HT1080 (cell line): ENCODE data around the gene S100A14. TPM values are rescaled to one million over a fixed set of nuclear protein-coding genes. Genes with fewer than 3 reads are reported as not detected.
"Not testable (repeated sequence)": the region's sequence is repeated elsewhere in the genome, so short reads cannot be mapped to it uniquely, and the experiment has no call there.

Experiments
- DNase-seq: peaks from one replicate; pipeline ENCODE4 v3.0.0-alpha.2; 2015; ENCODE audit warnings: low read depth
- total RNA-seq: library from RNA; depleted of rRNA; stranded (reverse); fragments of >200 nt; shearing (Covaris generic); gene quantifications from 2 replicates; pipeline ENCODE4 v1.2.3, GENCODE V29; 2014

The S100A14 gene
- total RNA-seq, 1 experiment from 2014 or later = 0.88 TPM

GRCh38 chr1:153592748-153593147 lies 23.4 kb downstream of the S100A14 start:
- no peak for DNase-seq

DNA sequence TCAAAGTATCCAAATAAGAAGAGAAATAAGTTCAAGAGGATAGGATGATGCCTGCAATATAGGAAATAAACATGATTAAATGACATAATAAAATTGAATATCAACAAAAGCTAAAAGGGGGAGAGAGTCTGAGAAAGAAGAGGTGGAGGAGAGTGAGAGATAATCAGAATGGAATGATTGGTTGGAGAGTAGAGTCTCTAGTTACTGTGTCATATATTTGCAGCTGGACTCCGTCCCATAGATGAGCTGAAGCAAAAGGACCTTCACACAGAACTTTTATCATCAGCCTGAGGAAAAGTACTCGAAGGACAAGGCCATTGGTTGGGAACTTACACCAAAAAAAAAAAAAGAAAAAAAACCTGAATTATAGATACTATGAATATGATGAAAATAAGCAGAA lies 27.6 kb downstream of the S100A14 start:
- no peak for DNase-seq

GRCh38 chr1:153588033-153588432 lies 28.1 kb downstream of the S100A14 start:
- not testable (repeated sequence) for DNase-seq

- DNase-seq = no peak
These were observed 28.8 kb downstream of the S100A14 start for GRCh38 chr1:153587314-153587713.

DNA sequence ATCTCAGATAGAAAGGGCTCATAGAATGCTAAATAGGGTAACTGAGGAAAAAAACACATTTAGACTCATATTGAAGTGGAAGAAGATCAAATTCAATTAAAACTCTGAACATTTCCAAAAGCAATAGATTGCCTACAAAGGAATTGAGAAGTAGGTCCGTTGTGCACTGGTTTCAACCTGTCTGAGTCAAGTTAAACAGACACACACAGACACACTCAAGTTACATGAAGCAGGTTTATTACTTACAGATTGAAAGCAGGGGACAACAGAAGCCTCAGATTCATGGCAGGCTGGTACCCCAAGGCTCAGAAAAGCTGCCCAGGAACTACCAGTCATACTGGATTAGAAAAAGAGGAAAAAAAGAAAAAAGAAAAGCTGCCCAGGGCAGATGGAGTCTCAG lies 29.8 kb downstream of the S100A14 start:
- DNase-seq = no peak

DNA sequence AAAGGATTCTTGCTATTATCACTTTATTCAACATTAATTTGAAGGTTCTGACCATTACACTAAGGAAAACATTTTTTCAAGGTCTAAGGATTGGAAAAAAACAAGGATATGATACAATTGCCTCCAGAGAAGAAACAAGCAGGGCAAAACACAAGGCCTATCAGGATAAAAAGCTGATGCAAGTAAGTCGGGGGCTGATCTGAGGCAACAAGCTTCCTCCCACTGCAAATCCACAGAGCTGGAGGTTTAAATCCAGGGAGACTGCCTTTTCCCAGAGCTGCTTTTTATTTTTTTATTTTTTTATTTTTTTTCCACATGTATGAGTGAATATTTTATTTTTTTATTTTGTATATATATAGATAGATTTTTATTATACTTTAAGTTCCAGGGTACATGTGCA lies 31.1 kb downstream of the S100A14 start:
- DNase-seq = no peak

DNA sequence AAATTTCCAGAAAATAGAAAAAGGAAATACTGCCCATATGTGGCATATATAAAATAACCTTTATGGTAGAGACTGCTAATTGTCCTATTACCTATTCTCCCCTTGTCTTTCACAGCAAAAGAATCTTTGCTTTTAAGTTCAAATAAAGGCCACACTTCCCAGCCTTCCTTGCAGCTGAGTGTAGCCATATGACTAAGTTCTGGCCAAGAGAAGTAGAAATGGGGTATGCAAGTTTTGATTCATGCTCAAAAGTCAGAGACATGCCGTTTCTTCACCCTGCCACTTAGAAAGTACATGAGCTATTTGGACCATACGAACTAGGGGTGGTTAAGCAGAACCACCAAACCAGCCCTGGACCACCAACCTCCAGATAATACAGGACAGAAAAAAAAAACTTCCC lies 32.1 kb downstream of the S100A14 start:
- no peak for DNase-seq

GRCh38 chr1:153583514-153583913 lies 32.6 kb downstream of the S100A14 start:
- not testable (repeated sequence) for DNase-seq

DNA sequence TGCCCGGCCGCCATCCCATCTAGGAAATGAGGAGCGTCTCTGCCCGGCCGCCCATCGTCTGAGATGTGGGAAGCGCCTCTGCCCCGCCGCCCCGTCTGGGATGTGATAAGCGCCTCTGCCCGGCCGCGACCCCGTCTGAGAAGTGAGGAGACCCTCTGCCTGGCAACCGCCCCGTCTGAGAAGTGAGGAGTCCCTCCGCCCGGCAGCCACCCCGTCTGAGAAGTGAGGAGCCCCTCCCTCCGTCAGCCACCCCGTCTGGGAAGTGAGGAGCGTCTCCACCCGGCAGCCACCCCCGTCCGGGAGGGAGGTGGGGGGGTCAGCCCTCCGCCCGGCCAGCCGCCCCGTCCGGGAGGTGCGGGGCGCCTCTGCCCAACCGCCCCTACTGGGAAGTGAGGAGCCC lies 33.3 kb downstream of the S100A14 start:
- DNase-seq = not testable (repeated sequence)

DNA sequence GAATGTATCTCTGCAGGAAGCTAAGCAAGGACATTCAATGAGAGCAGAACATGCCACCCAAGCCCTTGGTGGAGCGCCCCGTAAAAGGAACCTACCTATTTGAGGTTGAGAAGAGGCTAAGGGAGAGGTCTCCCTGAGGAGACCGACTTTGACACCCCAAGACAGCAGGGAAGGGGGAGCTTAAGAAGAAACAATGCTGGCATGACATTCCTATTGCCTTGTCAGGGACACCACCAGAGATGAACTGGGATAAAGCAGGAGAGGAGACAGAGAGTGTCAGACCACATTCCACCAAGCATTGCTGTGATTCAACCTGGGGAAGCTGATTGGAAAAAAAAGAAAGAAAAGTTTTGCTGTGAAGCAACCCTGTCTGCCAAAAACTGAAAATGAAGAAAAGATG lies 37.2 kb downstream of the S100A14 start:
- DNase-seq = no peak

GRCh38 chr1:153578490-153578889 lies 37.6 kb downstream of the S100A14 start:
- no peak for DNase-seq

- no peak for DNase-seq
These were observed 38.5 kb downstream of the S100A14 start for GRCh38 chr1:153577624-153578051.

GRCh38 chr1:153577138-153577537 lies 39.0 kb downstream of the S100A14 start:
- no peak for DNase-seq

GRCh38 chr1:153575497-153575896 lies 40.6 kb downstream of the S100A14 start:
- DNase-seq = not testable (repeated sequence)

DNA sequence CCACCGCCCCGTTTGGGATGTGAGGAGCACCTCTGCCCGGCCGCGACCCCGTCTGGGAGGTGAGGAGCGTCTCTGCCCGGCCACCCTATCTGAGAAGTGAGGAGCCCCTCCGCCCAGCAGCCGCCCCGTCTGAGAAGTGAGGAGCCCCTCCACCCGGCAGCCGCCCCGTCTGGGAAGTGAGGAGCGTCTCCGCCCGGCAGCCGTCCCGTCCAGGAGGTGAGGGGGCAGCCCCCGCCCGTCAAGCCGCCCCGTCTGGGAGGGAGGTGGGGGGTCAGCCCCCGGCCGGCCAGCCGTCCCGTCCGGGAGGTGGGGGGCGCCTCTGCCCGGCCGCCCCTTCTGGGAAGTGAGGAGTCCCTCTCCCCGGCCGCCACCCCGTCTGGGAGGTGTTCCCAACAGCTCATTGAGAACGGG lies 41.0 kb downstream of the S100A14 start:
- not testable (repeated sequence) for DNase-seq

- no peak for DNase-seq
These were observed 42.8 kb downstream of the S100A14 start for GRCh38 chr1:153573351-153573750.

DNA sequence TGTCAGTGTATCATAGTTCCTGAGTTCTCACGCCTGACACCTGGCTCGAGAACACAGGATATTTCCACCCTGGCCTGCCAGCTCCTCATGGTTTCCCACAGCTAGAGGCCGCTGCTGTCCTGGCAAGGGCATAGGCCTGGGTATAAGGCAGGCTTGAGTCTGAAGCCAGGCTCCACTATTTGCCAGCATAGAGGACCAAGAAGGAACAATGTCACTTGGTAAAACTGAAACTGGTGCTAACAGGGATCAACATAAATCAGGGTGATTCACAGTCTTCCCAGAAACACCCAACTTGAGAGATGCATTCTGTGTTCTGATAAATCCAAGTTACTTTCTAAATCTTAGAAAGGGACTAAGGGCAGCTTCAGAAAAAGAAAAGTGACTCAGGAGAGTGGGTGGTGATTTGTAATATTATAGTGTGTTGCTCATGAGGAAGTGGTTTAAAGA lies 43.5 kb downstream of the S100A14 start:
- DNase-seq = peak; percentile 87

- no peak for DNase-seq
These were observed 44.4 kb downstream of the S100A14 start for GRCh38 chr1:153571706-153572105.

GRCh38 chr1:153570874-153571273 lies 45.3 kb downstream of the S100A14 start:
- DNase-seq = no peak

DNA sequence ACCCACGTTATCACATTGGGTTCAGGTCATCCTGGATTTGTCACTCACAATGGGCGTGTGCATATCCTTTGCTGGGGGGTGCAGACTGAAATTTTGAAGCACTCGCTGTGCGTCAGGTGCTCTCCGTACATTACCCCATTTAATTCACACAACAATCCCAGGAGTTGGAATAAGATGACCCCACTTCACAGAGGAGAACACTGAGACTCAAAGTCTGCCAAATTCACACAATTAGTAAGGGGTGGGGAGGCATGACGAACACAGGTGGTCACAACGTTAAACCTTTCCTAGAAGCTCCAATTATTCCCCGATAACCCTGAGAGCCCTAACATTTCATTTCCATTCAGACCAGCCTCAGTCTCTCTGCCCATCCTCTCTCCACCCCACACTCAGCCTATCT lies 46.7 kb downstream of the S100A14 start:
- no peak for DNase-seq

DNA sequence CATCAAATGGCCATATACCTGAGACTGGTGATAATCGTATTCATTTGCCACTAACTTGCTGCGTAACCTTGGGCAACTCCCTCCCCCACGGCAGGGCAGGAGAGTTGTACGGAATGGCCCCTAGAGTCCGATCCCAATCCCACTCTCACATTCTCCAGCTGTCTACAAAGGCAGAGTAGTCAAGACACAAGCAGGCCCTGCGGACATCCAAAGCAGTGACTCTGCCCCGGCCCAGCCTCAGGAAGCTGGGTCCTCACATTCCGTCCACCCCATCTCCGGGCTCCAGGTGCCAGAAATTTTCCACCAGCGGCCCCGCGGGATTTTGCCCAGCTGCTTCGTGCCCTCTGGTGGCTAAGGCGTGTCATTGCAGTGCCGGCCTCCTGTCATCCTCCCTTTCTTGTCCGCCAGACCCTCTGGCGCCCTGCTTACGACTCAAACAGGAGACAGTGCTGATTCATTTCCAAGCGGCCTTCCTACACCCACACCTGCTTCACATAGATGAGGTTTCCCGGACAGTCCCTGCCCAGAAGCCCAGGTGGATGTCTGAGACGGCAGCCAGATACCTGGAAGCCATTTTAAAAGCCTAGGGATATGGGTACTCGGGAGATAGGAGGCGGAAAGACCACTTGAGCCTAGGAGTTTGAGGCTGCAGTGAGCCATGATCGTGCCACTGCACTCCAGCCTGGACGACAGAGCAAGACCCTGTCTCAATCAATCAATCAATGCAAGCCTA lies 47.6 kb downstream of the S100A14 start:
- DNase-seq = peak; percentile 96

DNA sequence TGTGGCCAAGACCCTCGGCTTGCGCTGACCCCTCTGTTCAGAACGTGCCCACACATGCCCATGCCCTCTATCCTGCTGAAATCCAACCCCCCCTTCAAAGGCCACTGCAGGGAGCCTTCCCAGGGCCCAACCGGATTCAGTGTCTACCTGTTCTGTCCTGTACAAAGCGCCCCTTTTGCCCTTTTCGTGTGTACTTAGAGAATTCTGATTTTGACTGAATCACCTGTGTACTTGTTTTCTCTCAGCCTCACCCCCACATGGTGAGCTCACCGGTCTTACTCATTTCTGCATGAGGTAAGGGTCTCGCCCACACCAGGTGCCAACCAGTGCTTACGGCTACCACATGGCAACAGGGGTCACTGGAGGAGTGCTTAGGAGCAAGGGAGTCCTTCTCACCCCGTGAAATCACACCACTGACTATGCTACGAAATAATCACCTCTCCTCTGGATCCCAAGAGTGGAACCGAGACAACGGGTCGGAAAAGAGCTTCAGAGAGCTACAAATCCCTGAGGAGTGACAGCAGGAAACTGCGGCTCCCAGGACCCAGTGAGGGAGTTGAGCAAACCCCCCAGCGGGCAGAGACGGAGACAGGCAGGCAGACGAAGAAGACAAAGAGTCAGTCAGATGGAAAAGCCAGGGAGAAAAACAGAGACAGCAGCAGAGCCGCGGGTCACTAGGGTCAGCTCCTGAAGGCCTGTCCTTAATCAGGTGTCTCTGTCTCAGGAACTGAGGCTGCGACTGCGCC lies 48.3 kb downstream of the S100A14 start:
- DNase-seq = peak; percentile 75
